ENCODE data around the gene PALLD.

DNA sequence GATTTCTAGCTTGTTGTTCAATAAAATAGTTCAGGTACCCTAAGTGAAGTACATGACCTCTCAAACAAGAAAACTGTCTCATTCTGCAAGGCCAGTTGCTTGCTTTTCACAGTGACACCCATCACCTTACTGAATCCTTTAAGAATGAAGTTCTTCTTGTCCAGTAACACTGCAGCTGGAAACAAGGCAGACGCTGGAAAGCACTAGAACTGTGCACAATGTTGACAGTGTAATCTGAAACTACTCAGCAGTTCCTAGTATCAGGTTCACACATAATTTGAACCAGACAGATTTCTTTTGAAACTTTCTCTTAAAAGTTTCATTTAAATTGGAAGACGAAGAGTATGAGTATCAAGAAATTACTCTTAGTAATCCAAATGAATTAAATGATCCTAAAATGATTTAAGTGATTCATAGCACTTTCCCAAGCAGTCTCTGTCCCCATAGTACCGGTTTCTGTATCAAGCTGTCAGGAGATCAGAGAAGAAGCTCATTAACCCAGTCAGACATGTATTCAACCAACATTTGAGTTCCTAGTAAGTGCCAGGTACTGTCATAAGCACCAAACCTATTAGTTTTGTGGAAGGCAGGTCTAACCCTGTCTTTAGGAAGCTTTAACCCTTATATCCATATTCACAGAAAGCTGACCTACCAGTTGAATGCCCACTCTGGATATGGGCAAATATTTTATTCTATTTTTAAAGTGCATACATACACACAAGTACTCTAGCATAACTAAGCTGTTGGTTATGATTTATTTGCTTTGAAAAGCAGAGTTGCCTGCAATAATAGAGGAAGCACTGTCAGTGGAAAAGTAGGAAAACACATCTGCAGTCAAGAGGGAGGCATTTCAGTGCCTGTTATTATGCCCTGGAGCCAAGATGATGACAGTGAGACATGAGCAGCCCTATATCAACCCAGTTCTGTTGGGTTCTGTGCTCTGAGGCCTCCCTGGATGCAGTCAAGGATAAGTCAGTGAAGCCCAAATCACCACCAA is 63.6 kb downstream of the PALLD start:
- TF ChIP-seq, protein P1, sequence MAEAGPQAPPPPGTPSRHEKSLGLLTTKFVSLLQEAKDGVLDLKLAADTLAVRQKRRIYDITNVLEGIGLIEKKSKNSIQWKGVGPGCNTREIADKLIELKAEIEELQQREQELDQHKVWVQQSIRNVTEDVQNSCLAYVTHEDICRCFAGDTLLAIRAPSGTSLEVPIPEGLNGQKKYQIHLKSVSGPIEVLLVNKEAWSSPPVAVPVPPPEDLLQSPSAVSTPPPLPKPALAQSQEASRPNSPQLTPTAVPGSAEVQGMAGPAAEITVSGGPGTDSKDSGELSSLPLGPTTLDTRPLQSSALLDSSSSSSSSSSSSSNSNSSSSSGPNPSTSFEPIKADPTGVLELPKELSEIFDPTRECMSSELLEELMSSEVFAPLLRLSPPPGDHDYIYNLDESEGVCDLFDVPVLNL (CRISPR knock-in tag; IDR thresholded peaks at IDR 0.05; ENCODE audit: borderline replicate concordance, low read depth), result no peak
- TF ChIP-seq, protein P2, sequence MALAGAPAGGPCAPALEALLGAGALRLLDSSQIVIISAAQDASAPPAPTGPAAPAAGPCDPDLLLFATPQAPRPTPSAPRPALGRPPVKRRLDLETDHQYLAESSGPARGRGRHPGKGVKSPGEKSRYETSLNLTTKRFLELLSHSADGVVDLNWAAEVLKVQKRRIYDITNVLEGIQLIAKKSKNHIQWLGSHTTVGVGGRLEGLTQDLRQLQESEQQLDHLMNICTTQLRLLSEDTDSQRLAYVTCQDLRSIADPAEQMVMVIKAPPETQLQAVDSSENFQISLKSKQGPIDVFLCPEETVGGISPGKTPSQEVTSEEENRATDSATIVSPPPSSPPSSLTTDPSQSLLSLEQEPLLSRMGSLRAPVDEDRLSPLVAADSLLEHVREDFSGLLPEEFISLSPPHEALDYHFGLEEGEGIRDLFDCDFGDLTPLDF (CRISPR knock-in tag; IDR thresholded peaks at IDR 0.05), result no peak
- TF ChIP-seq, protein P3, sequence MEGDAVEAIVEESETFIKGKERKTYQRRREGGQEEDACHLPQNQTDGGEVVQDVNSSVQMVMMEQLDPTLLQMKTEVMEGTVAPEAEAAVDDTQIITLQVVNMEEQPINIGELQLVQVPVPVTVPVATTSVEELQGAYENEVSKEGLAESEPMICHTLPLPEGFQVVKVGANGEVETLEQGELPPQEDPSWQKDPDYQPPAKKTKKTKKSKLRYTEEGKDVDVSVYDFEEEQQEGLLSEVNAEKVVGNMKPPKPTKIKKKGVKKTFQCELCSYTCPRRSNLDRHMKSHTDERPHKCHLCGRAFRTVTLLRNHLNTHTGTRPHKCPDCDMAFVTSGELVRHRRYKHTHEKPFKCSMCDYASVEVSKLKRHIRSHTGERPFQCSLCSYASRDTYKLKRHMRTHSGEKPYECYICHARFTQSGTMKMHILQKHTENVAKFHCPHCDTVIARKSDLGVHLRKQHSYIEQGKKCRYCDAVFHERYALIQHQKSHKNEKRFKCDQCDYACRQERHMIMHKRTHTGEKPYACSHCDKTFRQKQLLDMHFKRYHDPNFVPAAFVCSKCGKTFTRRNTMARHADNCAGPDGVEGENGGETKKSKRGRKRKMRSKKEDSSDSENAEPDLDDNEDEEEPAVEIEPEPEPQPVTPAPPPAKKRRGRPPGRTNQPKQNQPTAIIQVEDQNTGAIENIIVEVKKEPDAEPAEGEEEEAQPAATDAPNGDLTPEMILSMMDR (IDR thresholded peaks at IDR 0.05), result no peak
- TF ChIP-seq NFATC4 (CRISPR knock-in tag; IDR thresholded peaks at IDR 0.05) (no peak), CREM (CRISPR knock-in tag; IDR thresholded peaks at IDR 0.05) (no peak), FOXP1 (CRISPR knock-in tag; IDR thresholded peaks at IDR 0.05; ENCODE audit: borderline replicate concordance) (no peak), ZNF121 (CRISPR knock-in tag; IDR thresholded peaks at IDR 0.05) (no peak), ZNF396 (CRISPR knock-in tag; IDR thresholded peaks at IDR 0.05; ENCODE audit: borderline replicate concordance) (no peak), SP1 (CRISPR knock-in tag; conservative IDR thresholded peaks at IDR 0.05) (no peak), JUN (CRISPR knock-in tag; IDR thresholded peaks at IDR 0.05) (no peak)
- TF ChIP-seq, protein P4, sequence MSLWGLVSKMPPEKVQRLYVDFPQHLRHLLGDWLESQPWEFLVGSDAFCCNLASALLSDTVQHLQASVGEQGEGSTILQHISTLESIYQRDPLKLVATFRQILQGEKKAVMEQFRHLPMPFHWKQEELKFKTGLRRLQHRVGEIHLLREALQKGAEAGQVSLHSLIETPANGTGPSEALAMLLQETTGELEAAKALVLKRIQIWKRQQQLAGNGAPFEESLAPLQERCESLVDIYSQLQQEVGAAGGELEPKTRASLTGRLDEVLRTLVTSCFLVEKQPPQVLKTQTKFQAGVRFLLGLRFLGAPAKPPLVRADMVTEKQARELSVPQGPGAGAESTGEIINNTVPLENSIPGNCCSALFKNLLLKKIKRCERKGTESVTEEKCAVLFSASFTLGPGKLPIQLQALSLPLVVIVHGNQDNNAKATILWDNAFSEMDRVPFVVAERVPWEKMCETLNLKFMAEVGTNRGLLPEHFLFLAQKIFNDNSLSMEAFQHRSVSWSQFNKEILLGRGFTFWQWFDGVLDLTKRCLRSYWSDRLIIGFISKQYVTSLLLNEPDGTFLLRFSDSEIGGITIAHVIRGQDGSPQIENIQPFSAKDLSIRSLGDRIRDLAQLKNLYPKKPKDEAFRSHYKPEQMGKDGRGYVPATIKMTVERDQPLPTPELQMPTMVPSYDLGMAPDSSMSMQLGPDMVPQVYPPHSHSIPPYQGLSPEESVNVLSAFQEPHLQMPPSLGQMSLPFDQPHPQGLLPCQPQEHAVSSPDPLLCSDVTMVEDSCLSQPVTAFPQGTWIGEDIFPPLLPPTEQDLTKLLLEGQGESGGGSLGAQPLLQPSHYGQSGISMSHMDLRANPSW (CRISPR knock-in tag; conservative IDR thresholded peaks at IDR 0.05; ENCODE audit: low read depth), result no peak
- TF ChIP-seq, protein P5, sequence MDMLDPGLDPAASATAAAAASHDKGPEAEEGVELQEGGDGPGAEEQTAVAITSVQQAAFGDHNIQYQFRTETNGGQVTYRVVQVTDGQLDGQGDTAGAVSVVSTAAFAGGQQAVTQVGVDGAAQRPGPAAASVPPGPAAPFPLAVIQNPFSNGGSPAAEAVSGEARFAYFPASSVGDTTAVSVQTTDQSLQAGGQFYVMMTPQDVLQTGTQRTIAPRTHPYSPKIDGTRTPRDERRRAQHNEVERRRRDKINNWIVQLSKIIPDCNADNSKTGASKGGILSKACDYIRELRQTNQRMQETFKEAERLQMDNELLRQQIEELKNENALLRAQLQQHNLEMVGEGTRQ (CRISPR knock-in tag; IDR thresholded peaks at IDR 0.05), result no peak
- TF ChIP-seq, protein P6, sequence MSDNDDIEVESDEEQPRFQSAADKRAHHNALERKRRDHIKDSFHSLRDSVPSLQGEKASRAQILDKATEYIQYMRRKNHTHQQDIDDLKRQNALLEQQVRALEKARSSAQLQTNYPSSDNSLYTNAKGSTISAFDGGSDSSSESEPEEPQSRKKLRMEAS (CRISPR knock-in tag; IDR thresholded peaks at IDR 0.05), result no peak

Data from WTC11 (cell line).